Kidney glomerular epithelial cell (primary cell): ENCODE data around the gene CDV3.
A peak's percentile ranks its signal among the peaks of the same experiment; 100 is the strongest.

Source experiments
- DNase-seq: peaks from one replicate; lab custom pipeline; 2025; lab: John Stamatoyannopoulos, UW

The CDV3 gene

GRCh38 chr3:133568294-133569014, 5.0 kb upstream of the CDV3 start:
- no peak for DNase-seq

GRCh38 chr3:133570139-133570936, 3.1 kb upstream of the CDV3 start:
- DNase-seq, result no peak

- no peak for DNase-seq
These were observed 2.6 kb upstream of the CDV3 start for GRCh38 chr3:133570937-133571320.

DNA sequence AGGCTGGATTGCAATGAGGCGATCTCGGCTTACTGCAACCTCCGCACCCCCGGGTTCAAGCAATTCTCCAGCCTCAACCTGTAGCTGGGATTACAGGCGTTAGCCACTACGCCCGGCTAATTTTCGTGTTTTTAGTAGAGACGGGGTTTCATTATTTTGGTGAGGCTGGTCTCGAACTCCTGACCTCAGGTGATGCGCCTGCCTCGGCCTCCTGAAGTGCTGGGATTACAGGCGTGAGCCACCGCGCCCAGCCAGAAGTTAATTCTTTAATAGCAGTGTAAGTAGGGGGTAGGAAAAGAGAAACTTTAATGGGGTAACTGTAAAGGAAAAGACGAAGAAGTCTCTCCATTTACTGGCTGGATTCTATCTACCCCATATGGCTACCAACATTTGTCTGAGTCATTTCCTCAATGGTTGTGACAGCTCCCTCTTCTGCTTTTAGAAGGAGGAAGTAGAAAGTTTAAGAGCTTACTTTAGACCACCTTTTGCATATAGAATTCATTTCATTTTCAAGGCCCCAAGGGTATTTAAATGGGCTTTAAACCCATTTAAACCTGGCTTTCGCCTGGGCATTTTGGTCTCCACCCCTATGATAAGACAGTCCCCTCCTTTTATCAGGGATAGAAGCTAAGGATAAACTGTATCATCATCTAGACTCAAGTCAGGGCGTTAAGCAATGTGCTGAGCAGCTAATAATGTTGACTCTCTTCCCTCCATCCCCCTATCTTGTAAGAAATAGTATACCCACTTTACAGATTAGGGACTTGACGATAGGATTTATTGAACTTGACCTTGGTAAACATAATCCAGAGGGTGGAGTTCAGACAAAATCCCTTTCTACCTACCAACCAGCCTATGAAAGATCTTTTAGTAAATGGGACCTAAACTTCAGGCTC, 1.1 kb upstream of the CDV3 start:
- DNase-seq, result no peak

DNA sequence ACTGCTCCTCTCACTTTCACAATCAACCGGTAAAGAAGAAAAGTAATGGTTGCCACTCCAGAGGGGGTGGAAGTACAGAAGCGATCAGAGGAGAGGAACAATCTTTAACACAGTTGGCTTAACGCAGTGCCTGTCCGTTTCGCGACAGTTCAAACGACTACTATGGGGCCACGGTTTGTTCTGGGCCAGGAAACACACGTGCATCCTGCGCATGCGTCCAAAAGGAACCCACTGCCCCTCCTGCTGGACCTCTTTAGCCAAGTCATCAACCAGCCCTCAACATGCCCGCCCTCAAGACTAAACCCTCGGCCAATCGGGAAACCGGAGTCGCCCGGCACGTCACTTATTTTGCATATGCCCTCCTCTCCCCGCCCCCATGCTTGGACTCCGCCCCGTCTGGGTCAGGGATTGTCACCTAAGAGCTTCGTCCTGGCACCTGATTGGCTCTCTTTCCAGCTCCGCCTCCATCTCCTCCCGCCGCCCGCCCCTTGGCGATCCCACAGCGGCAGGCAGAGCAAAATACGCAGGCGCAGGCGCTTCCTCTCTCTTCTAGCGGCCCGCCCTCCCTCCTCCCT, 345 bp upstream of the CDV3 start:
- no peak for DNase-seq

- no peak for DNase-seq
These were observed 885 bp downstream of the CDV3 start for GRCh38 chr3:133574260-133574881.

DNA sequence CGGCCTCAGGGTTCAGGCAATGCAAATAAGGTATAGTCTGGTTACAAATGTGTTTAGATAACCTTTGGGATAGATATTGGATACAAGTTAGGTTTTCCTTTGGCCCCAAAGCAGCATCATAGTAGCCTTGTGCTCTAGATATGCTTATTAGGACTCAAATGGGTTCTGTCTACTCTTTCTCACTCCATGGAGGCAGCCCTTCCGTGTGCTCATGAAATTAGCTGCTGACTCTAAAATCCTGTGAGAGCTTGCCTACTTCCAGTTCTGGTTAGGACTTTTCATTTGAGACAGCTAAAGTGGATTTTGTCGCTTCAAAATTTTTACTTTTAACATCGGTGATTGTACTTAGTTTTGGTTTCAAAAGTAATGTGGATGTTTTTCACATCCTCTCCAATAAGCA, 1.6 kb downstream of the CDV3 start:
- DNase-seq, result no peak

DNA sequence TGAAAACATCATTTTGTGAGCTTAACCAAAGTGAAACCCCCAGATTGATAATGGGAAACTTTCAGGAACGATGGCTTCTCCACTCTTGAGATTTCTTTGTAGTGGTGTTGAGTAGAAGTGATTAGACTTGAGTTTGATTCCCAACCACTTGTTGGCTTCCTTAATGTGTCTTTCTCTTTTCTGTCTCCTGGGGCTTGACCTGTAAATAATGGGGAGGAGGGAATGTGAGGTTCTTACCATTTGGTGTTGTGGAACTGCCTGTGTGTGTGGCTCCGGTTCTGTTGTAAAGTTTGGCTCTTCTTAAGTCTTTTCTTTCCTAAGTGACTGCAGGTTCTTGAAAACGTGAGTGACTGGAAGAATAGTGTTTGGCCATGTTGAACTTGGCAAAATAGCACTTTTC, 2.7 kb downstream of the CDV3 start:
- no peak for DNase-seq

GRCh38 chr3:133578548-133579191, 5.2 kb downstream of the CDV3 start:
- DNase-seq, result no peak

GRCh38 chr3:133583396-133583795, 9.9 kb downstream of the CDV3 start:
- no peak for DNase-seq

- DNase-seq, result no peak
These were observed 14.5 kb downstream of the CDV3 start for GRCh38 chr3:133588035-133588434.

GRCh38 chr3:133588784-133589465, 15.4 kb downstream of the CDV3 start:
- DNase-seq, result no peak

- DNase-seq, result no peak
These were observed 16.0 kb downstream of the CDV3 start for GRCh38 chr3:133589503-133589902.

GRCh38 chr3:133591271-133591742, 17.8 kb downstream of the CDV3 start:
- peak; percentile 64 for DNase-seq

GRCh38 chr3:133592843-133593242, 19.4 kb downstream of the CDV3 start:
- no peak for DNase-seq

GRCh38 chr3:133593243-133593642, 19.8 kb downstream of the CDV3 start:
- DNase-seq, result no peak

DNA sequence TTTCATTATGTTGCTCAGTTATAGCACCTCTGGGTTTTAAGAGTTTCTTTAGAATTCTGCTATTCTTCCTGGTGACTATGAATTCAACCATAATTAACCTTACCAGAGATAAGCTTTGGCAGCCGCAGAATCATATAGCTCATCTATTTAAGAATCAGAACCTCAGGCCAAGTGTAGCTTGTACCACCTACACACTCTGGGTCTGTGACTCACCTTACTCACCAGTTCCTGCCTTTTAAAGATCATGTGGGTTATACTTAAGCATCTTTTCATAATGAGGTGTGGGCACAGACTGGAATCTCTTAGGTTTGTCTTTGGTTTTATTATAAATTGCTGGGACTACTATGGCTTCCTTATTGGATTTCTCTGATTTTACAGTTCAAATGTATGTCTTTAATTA, 21.9 kb downstream of the CDV3 start:
- DNase-seq, result no peak

DNA sequence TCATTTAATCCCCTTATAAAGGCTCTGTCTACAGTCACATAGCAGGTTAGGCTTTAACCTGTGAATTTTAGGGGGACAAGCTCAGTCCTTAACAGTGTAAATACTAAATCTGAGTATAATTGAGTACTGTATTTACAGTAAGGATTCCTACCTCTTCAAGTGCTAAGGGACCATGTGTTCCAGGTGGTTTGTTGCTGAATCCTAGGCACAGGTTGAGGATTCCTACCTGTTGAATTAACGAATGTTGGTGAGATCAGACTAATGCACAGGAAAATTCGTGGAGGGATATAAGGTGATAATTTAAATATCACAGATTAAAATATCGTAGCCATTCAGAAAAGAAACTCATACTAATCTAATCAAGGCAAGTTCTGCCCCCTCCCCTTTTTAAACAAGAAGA, 24.9 kb downstream of the CDV3 start:
- DNase-seq, result no peak

GRCh38 chr3:133599280-133599679, 25.8 kb downstream of the CDV3 start:
- no peak for DNase-seq

GRCh38 chr3:133600572-133601081, 27.1 kb downstream of the CDV3 start:
- DNase-seq, result no peak
